ENCODE data around the gene TTF2.

The TTF2 gene

GRCh38 chr1:117034791-117035290 lies 25.3 kb upstream of the TTF2 start:
- Histone ChIP-seq H3K9me3 (ENCODE audit: severe bottlenecking) (no peaks in the 10 kb centered on the region), H3K27me3 (ENCODE audit: insufficient read depth, low read depth, severe bottlenecking) (no peaks in the 10 kb centered on the region), H3K36me3 (no peaks in the 10 kb centered on the region), H3K27ac (0 out of 2 replicates have a peak overlapping the region, but pooled peaks have one; percentile 3), H3K4me3 (ENCODE audit: low read depth, low read length) (no peak overlapping the region)
- no peak for TF ChIP-seq CTCF (IDR thresholded peaks at IDR 0.05; ENCODE audit: low read depth, low read length)
- peak; percentile 71 for DNase-seq

- H3K9me3 ChIP-seq (ENCODE audit: severe bottlenecking): no peaks in the 10 kb centered on the region
- no peak for TF ChIP-seq CTCF (IDR thresholded peaks at IDR 0.05; ENCODE audit: low read depth, low read length)
- H3K27me3 ChIP-seq (ENCODE audit: insufficient read depth, low read depth, severe bottlenecking): no peaks in the 10 kb centered on the region
- H3K4me3 ChIP-seq (ENCODE audit: low read depth, low read length): no peak overlapping the region
- no peaks in the 10 kb centered on the region for H3K36me3 ChIP-seq
- H3K27ac ChIP-seq: no peak overlapping the region
- DNase-seq: no peak
Measured at GRCh38 chr1:117036018-117036461, 24.1 kb upstream of the TTF2 start.

GRCh38 chr1:117037802-117038201 lies 22.3 kb upstream of the TTF2 start:
- no peak for TF ChIP-seq CTCF (IDR thresholded peaks at IDR 0.05; ENCODE audit: low read depth, low read length)
- no peaks in the 10 kb centered on the region for H3K36me3 ChIP-seq
- no peak overlapping the region for H3K27ac ChIP-seq
- no peak overlapping the region for H3K4me3 ChIP-seq (ENCODE audit: low read depth, low read length)
- no peak for DNase-seq
- no peaks in the 10 kb centered on the region for H3K27me3 ChIP-seq (ENCODE audit: insufficient read depth, low read depth, severe bottlenecking)
- no peaks in the 10 kb centered on the region for H3K9me3 ChIP-seq (ENCODE audit: severe bottlenecking)

- Histone ChIP-seq H3K36me3 (no peaks in the 10 kb centered on the region), H3K27me3 (ENCODE audit: insufficient read depth, low read depth, severe bottlenecking) (no peaks in the 10 kb centered on the region), H3K27ac (no peak overlapping the region), H3K9me3 (ENCODE audit: severe bottlenecking) (no peaks in the 10 kb centered on the region), H3K4me3 (ENCODE audit: low read depth, low read length) (no peak overlapping the region)
- no peak for DNase-seq
- TF ChIP-seq CTCF (IDR thresholded peaks at IDR 0.05; ENCODE audit: low read depth, low read length): no peak
Measured at GRCh38 chr1:117038236-117038635, 21.9 kb upstream of the TTF2 start.

GRCh38 chr1:117044217-117044616 lies 15.9 kb upstream of the TTF2 start:
- Histone ChIP-seq H3K36me3 (no peaks in the 10 kb centered on the region), H3K9me3 (ENCODE audit: severe bottlenecking) (peaks cover 5% of the 10 kb centered on the region), H3K4me3 (ENCODE audit: low read depth, low read length) (no peak overlapping the region), H3K27ac (no peak overlapping the region), H3K27me3 (ENCODE audit: insufficient read depth, low read depth, severe bottlenecking) (no peaks in the 10 kb centered on the region)
- no peak for DNase-seq
- TF ChIP-seq CTCF (IDR thresholded peaks at IDR 0.05; ENCODE audit: low read depth, low read length): no peak

GRCh38 chr1:117045644-117046043 lies 14.5 kb upstream of the TTF2 start:
- no peak for TF ChIP-seq CTCF (IDR thresholded peaks at IDR 0.05; ENCODE audit: low read depth, low read length)
- Histone ChIP-seq H3K36me3 (no peaks in the 10 kb centered on the region), H3K27me3 (ENCODE audit: insufficient read depth, low read depth, severe bottlenecking) (no peaks in the 10 kb centered on the region), H3K9me3 (ENCODE audit: severe bottlenecking) (peaks cover 5% of the 10 kb centered on the region), H3K27ac (peak overlapping the region; percentile 32), H3K4me3 (ENCODE audit: low read depth, low read length) (no peak overlapping the region)
- peak; percentile 60 for DNase-seq
